GM21528 (cell line): ENCODE results near the gene NOS1AP.
"Not testable (repeated sequence)": the region's sequence is repeated elsewhere in the genome, so short reads cannot be mapped to it uniquely, and the experiment has no call there.

Source experiments
- ATAC-seq: cut with Tn5 transposase; IDR thresholded peaks from one replicate; pipeline ENCODE4 v1.9.1; 2021; ENCODE audit warnings: mild to moderate bottlenecking, moderate library complexity; ENCODE audit not compliant: unreplicated experiment, low FRiP score

The NOS1AP gene

GRCh38 chr1:162419450-162419931 is 350.0 kb downstream of the NOS1AP start:
- ATAC-seq = not testable (repeated sequence)
